CD14-positive monocyte (primary cell): ENCODE results near the gene POU2AF1. TPM values are rescaled to one million over a fixed set of nuclear protein-coding genes. Genes with fewer than 3 reads are reported as not detected.
A peak's percentile ranks its signal among the peaks of the same experiment; 100 is the strongest.

Experiments
- DNase-seq, 3 donors: peaks; one replicate each; pipeline ENCODE4 v3.0.0-alpha.2; 2011 to 2022
- H2AFZ ChIP-seq: 2 replicates; pipeline ENCODE4 v1.6.0; 2012; ENCODE audit warnings: mild to moderate bottlenecking, low read depth, low read length, inconsistent platforms; ENCODE audit not compliant: insufficient read depth, poor library complexity, severe bottlenecking
- H3K27ac ChIP-seq, 2 donors: 1 replicate in 1 of 2; 2 replicates in 1 of 2; pipeline ENCODE4 v1.5.1; 2012 to 2013; ENCODE audit warnings: low read length in 2 of 2, control low read depth in 1 of 2, inconsistent platforms in 1 of 2, low read depth in 1 of 2, mild to moderate bottlenecking in 1 of 2
- H3K27me3 ChIP-seq, 2 donors: one replicate each; pipeline versions ENCODE4 v1.6.0 to v1.6.1; 2011 to 2013; ENCODE audit warnings: low read length in 2 of 2; ENCODE audit not compliant: control insufficient read depth in 2 of 2, insufficient read depth in 2 of 2
- H3K36me3 ChIP-seq, 2 donors: replicated peaks in 1 of 2; 1 replicate in 1 of 2; 2 replicates in 1 of 2; pipeline versions ENCODE4 v1.5.1 to v1.6.1; 2012 to 2013; ENCODE audit warnings: low read length in 2 of 2, control low read depth in 1 of 2, inconsistent platforms in 1 of 2, mild to moderate bottlenecking in 1 of 2; ENCODE audit not compliant: insufficient read depth in 2 of 2, control insufficient read depth in 1 of 2
- H3K4me1 ChIP-seq, 2 donors: 1 replicate in 1 of 2; 2 replicates in 1 of 2; pipeline versions ENCODE4 v1.5.1 to v1.6.1; 2012 to 2013; ENCODE audit warnings: low read length in 2 of 2, control low read depth in 1 of 2, inconsistent platforms in 1 of 2, mild to moderate bottlenecking in 1 of 2, moderate library complexity in 1 of 2; ENCODE audit not compliant: insufficient read depth in 2 of 2, control insufficient read depth in 1 of 2
- H3K4me2 ChIP-seq: replicated peaks from 2 replicates; pipeline ENCODE3; 2012; ENCODE audit warnings: low read length, moderate library complexity, mild to moderate bottlenecking; ENCODE audit not compliant: poor library complexity, severe bottlenecking; ENCODE audit errors: extremely low read depth
- H3K4me3 ChIP-seq, 3 experiments: fragments of 200-600 bp in 1 of 3; sonication (generic) in 1 of 3; replicated peaks in 1 of 3; 1 replicate in 2 of 3; 2 replicates in 1 of 3; pipeline ENCODE4 v1.5.1; 2011 to 2013; ENCODE audit warnings: low read length in 3 of 3, mild to moderate bottlenecking in 3 of 3, control low read depth in 2 of 3, low read depth in 2 of 3, inconsistent platforms in 1 of 3, moderate library complexity in 1 of 3
- H3K79me2 ChIP-seq: 2 replicates; pipeline ENCODE4 v1.6.0; 2012; ENCODE audit warnings: mild to moderate bottlenecking, control low read depth, inconsistent platforms, low read length, moderate library complexity; ENCODE audit not compliant: insufficient read depth
- H3K9ac ChIP-seq: 2 replicates; pipeline ENCODE4 v1.6.0; 2017; ENCODE audit warnings: low read length, mild to moderate bottlenecking; ENCODE audit not compliant: insufficient read depth, poor library complexity, severe bottlenecking
- H3K9me3 ChIP-seq, 2 donors: replicated peaks in 1 of 2; 1 replicate in 1 of 2; 2 replicates in 1 of 2; pipeline versions ENCODE4 v1.5.1 to v1.6.1; 2012 to 2013; ENCODE audit warnings: low read length in 2 of 2, control low read depth in 1 of 2; ENCODE audit not compliant: control insufficient read depth in 1 of 2, insufficient read depth in 1 of 2
- H4K20me1 ChIP-seq: 2 replicates; pipeline ENCODE4 v1.6.0; 2012; ENCODE audit warnings: mild to moderate bottlenecking, low read length, control low read depth, moderate library complexity; ENCODE audit not compliant: insufficient read depth
- H3K27ac Mint-ChIP-seq, 7 donors: one replicate each; pipeline ENCODE4 v1.8.0; 2020; ENCODE audit warnings: mild to moderate bottlenecking in 7 of 7, mixed read lengths in 7 of 7, moderate library complexity in 6 of 7, inconsistent platforms in 2 of 7
- H3K27me3 Mint-ChIP-seq, 3 donors: one replicate each; pipeline ENCODE4 v1.8.0; 2021 to 2022; ENCODE audit warnings: low read depth in 3 of 3, mild to moderate bottlenecking in 3 of 3, mixed read lengths in 3 of 3, moderate library complexity in 3 of 3, inconsistent platforms in 1 of 3
- H3K36me3 Mint-ChIP-seq, 2 donors: one replicate each; pipeline ENCODE4 v1.8.0; 2020; ENCODE audit warnings: mixed read lengths in 2 of 2, inconsistent platforms in 1 of 2, mild to moderate bottlenecking in 1 of 2
- H3K4me1 Mint-ChIP-seq: one replicate; pipeline ENCODE4 v1.8.0; 2020; ENCODE audit warnings: mild to moderate bottlenecking, mixed read lengths
- H3K4me3 Mint-ChIP-seq, 2 donors: one replicate each; pipeline ENCODE4 v1.8.0; 2020; ENCODE audit warnings: mild to moderate bottlenecking in 2 of 2, mixed read lengths in 2 of 2, moderate library complexity in 1 of 2
- H3K9me3 Mint-ChIP-seq, 7 donors: one replicate each; pipeline ENCODE4 v1.8.0; 2020 to 2022; ENCODE audit warnings: mixed read lengths in 7 of 7, mild to moderate bottlenecking in 6 of 7, moderate library complexity in 6 of 7, inconsistent platforms in 2 of 7
- CTCF ChIP-seq: fragments of 200-600 bp; IDR thresholded peaks from one replicate; pipeline ENCODE4 v1.8.0; 2022; ENCODE audit warnings: antibody characterized with exemption, mild to moderate bottlenecking
- WGBS: methylation state at CpG from one replicate; pipeline ENCODE4 v1.1.5; 2013; ENCODE audit warnings: missing lambda C conversion rate; ENCODE audit not compliant: insufficient coverage; 5-methylcytosine and 5-hydroxymethylcytosine counted together
- intact Hi-C, 2 donors: fragments of 100-400 bp; cut with micrococcal nuclease; formaldehyde crosslinking; loops; one replicate each; pipeline versions ENCODE4 v1.15.0 to v1.15.1; 2023
- polyA minus RNA-seq: library from RNA; depleted of rRNA, polyadenylated mRNA; stranded (reverse); fragments of >200 nt; gene quantifications from 2 replicates; pipeline ENCODE4 v1.2.3, GENCODE V29; 2012
- polyA plus RNA-seq, 3 donors: library from polyadenylated mRNA; depleted of rRNA in 1 of 3; unstranded in 2 of 3; stranded (reverse) in 1 of 3; fragments of 300-500 nt in 2 of 3; fragments of >200 nt in 1 of 3; fragmentation: Illumina TruSeq in 2 of 3; gene quantifications; 1 replicate in 2 of 3; 2 replicates in 1 of 3; pipeline ENCODE4 v1.2.3, GENCODE V29; 2012 to 2021
- total RNA-seq, 12 experiments: library from RNA in 1 of 12; stranded (reverse) in 1 of 12; fragments of 120-200 nt in 1 of 12; gene quantifications; one replicate each; pipeline ENCODE4 v1.2.4 and lab custom pipeline; 2013 to 2026; ENCODE audit warnings: mixed read lengths in 6 of 12, inconsistent platforms in 1 of 12

The POU2AF1 gene
- 0.33 TPM for total RNA-seq (2013)
- polyA plus RNA-seq (under 1 TPM; 0.07 to 0.12 (median 0.09) TPM), polyA minus RNA-seq (not detected in 2 replicates), total RNA-seq (lab: John Stamatoyannopoulos, UW) (0 to 2.1 (median 0.16) reads per million in 11 experiments)

GRCh38 chr11:111378861-111379601, at the start of gene POU2AF1:
Gene POU2AF1, minus strand, starts transcription at chr11:111379275. Its CDS starts 98 bp downstream, at chr11:111379177.
- Mint-ChIP-seq H3K4me3 (peak within 1 kb of the TSS in 1 of 2 donors; percentile 27), H3K27ac (peak within 1 kb of the TSS in 1 of 7 donors; percentile 75), H3K36me3 (no peaks in the 10 kb centered on the region), H3K27me3 (peaks cover 4 to 17% (median 11%) of the 10 kb centered on the region in 3 donors), H3K9me3 (peaks cover 0 to 5% (median 0%) of the 10 kb centered on the region in 7 donors), H3K4me1 (no peaks in the 10 kb centered on the region)
- 49% methylated on average over 27 of the region's 33 CpGs for WGBS
- TF ChIP-seq CTCF = no peak
- H3K9me3 ChIP-seq = no peaks in the 10 kb centered on the region
- H4K20me1 ChIP-seq = no peaks in the 10 kb centered on the region
- no peak for DNase-seq
- intact Hi-C loops = no loop called here
- no peak within 1 kb of the TSS for H3K4me3 ChIP-seq
- no peaks in the 10 kb centered on the region for H3K36me3 ChIP-seq
- no peak within 1 kb of the TSS for H2AFZ ChIP-seq
- no peaks in the 10 kb centered on the region for H3K27me3 ChIP-seq
- no peak within 1 kb of the TSS for H3K9ac ChIP-seq
- H3K4me1 ChIP-seq = no peaks in the 10 kb centered on the region
- H3K27ac ChIP-seq = no peak within 1 kb of the TSS
- no peaks in the 10 kb centered on the region for H3K79me2 ChIP-seq
- no peak within 1 kb of the TSS for H3K4me2 ChIP-seq

- H3K4me1 Mint-ChIP-seq = peaks cover 3% of the 10 kb centered on the region
- Histone ChIP-seq H3K9ac (no peak overlapping the region), H3K27ac (no peak overlapping the region), H3K9me3 (no peaks in the 10 kb centered on the region), H3K4me1 (no peaks in the 10 kb centered on the region), H3K36me3 (no peaks in the 10 kb centered on the region), H4K20me1 (no peaks in the 10 kb centered on the region), H3K79me2 (no peaks in the 10 kb centered on the region), H3K4me2 (no peak overlapping the region), H2AFZ (no peak overlapping the region), H3K4me3 (no peak overlapping the region), H3K27me3 (no peaks in the 10 kb centered on the region)
- peaks cover 0 to 2% (median 0%) of the 10 kb centered on the region in 7 donors for H3K9me3 Mint-ChIP-seq
- no peak for DNase-seq
- intact Hi-C loops = no loop called here
- 74% methylated on average over 4 of the region's 5 CpGs for WGBS
- no peaks in the 10 kb centered on the region for H3K36me3 Mint-ChIP-seq
- TF ChIP-seq CTCF = no peak
- no peak overlapping the region for H3K27ac Mint-ChIP-seq
- H3K27me3 Mint-ChIP-seq = peaks cover 0 to 1% (median 0%) of the 10 kb centered on the region in 3 donors
- H3K4me3 Mint-ChIP-seq = no peak overlapping the region
Observed at GRCh38 chr11:111428113-111428876, 49.2 kb upstream of the POU2AF1 start.
